Measurements from ENCODE around the gene MEIG1. TPM values are rescaled to one million over a fixed set of nuclear protein-coding genes. Genes with fewer than 3 reads are reported as not detected.

The MEIG1 gene, protein sequence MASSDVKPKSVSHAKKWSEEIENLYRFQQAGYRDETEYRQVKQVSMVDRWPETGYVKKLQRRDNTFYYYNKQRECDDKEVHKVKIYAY
- total RNA-seq (not detected), total RNA-seq (0 to 0.68 (median 0.14) reads per million in 29 experiments)
- not detected for total RNA-seq (2013)

DNA sequence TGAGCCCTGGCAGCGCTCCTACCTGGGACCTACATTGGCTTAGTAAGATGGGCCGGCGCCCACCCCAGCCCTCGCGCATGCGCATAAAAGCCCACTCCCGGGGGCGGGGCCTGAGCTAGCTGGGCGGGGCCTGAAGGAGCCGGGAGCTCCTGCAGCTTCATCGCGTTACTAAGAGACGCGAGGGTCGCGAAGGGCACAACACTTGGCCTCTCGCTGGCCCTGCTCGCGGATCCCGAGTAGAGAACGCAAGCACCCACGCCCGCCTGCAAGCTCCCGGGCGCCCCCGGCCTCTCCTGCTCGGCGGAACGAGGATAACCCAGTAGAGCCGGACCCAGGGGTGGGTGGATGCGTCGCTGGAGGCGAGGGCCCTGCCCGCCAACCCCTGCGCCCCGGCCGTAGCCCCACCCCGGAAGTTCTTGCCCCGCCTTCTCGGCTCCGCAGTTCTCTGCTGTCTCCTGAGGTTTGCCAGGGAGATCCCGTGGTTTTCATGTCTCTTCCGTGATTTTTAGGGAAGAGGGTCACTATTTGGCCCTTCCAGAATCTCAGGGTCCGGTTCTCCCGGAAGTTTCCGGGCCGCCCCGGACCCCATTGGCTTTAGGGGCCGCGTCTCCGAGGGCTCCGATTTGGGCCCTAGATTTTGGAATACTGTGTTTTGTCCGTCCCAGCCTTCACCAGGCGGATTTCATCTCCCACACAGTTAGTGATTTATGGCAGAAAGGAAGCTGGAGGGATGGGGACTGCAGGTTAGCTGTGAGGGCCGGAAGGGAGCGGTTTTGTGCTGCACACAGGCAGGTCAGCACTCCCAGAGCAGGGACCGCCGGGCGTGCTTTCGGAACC is at the start of gene MEIG1:
TSS of gene MEIG1 (plus strand) at position 168 of the 837 bp plus-strand sequence. CDS start 7,081 bp downstream, outside the sequence.
- 0% methylated on average over 58 of the region's 60 CpGs for WGBS (ENCODE audit: insufficient coverage)
- Mint-ChIP-seq H3K27me3 (no peaks in the 10 kb centered on the region), H3K9me3 (no peaks in the 10 kb centered on the region), H3K36me3 (no peaks in the 10 kb centered on the region), H3K27ac (peak within 1 kb of the TSS; percentile 97 to 98), H3K4me3 (peak within 1 kb of the TSS; percentile 95 to 98 (median 96)), H3K4me1 (peaks cover 30 to 36% (median 35%) of the 10 kb centered on the region in 3 donors)
- CTCF ChIA-PET: interaction anchor here in 1 of 2 donors (0.6 to 1.3 kb wide), 5 partner anchors 12 to 416 kb away, joined by 3 to 5 read pairs (median 4); partner anchors contain the start of gene NMT2
- DNase-seq (peak; percentile 60 to 99 (median 81)), ATAC-seq (replicated peaks in 1 of 4) (peak; percentile 89 to 92 (median 90))
- POLR2A ChIA-PET: interaction anchor here in 1 of 2 donors (0.6 to 0.7 kb wide), 2 partner anchors 121 to 194 kb away, joined by 3 read pairs; partner anchors contain the start of genes CDNF, HSPA14 and MSANTD7
- Histone ChIP-seq H3K27ac (ENCODE audit: low read length) (peak within 1 kb of the TSS; percentile 81), H3K4me1 (ENCODE audit: control insufficient read depth in 1 of 2, extremely low read depth in 1 of 2, insufficient read depth in 2 of 2, low read length in 2 of 2) (peaks cover 9 to 22% of the 10 kb centered on the region in 2 experiments), H3K4me3 (ENCODE audit: control insufficient read depth in 1 of 2, extremely low read depth in 1 of 2, low read length in 1 of 2) (peak within 1 kb of the TSS; percentile 78 to 87), H3K27me3 (replicated peaks in 1 of 2; ENCODE audit: control insufficient read depth in 2 of 2, extremely low read depth in 1 of 2, insufficient read depth in 2 of 2, low read length in 1 of 2) (no peaks in the 10 kb centered on the region), H3K9me3 (no peaks in the 10 kb centered on the region), H3K36me3 (ENCODE audit: control insufficient read depth in 2 of 2, extremely low read depth in 1 of 2, insufficient read depth in 1 of 2, low read length in 1 of 2) (no peaks in the 10 kb centered on the region)

DNA sequence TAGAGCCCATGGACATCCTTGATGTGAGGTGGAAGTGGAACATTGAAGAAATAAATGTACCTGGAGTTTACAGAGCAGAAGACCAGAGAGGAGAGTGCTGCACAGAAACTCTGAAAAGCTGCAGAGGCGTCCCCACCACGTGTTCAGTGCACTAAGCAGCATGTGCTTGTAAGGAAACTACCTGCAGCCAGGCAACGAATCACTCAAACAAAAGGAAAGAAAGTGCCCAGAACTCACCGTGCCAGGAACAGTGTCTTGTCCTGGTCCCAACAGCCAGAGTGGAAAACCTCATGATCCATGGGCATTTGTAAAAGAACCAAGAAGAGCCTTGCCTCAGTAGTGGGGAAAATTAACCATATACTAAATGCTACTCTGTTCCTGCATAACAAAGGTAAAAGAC is 48.2 kb upstream of the MEIG1 start:
- H3K27ac ChIP-seq (ENCODE audit: low read length): no peak overlapping the region
- Mint-ChIP-seq H3K27me3 (no peaks in the 10 kb centered on the region), H3K4me1 (peaks cover 19 to 36% (median 19%) of the 10 kb centered on the region in 3 donors), H3K27ac (peak overlapping the region in 1 of 2 donors; percentile 66), H3K36me3 (peaks cover 79% of the 10 kb centered on the region), H3K4me3 (no peak overlapping the region), H3K9me3 (peaks cover 0 to 5% (median 4%) of the 10 kb centered on the region in 3 donors)
- H3K36me3 ChIP-seq (ENCODE audit: control insufficient read depth in 2 of 2, extremely low read depth in 1 of 2, insufficient read depth in 1 of 2, low read length in 1 of 2): peaks cover 8 to 43% of the 10 kb centered on the region in 2 donors
- CTCF ChIA-PET: no interaction called here
- POLR2A ChIA-PET: no interaction called here
- ATAC-seq (replicated peaks in 1 of 4) (no peak), DNase-seq (no peak)
- H3K4me3 ChIP-seq (ENCODE audit: control insufficient read depth in 1 of 2, extremely low read depth in 1 of 2, low read length in 1 of 2): no peak overlapping the region
- peaks cover 0 to under 1% of the 10 kb centered on the region in 2 experiments for H3K4me1 ChIP-seq (ENCODE audit: control insufficient read depth in 1 of 2, extremely low read depth in 1 of 2, insufficient read depth in 2 of 2, low read length in 2 of 2)
- WGBS (ENCODE audit: insufficient coverage): 76% methylated on average over 4 of the region's 4 CpGs
- H3K9me3 ChIP-seq: no peaks in the 10 kb centered on the region
- H3K27me3 ChIP-seq (replicated peaks in 1 of 2; ENCODE audit: control insufficient read depth in 2 of 2, extremely low read depth in 1 of 2, insufficient read depth in 2 of 2, low read length in 1 of 2): no peaks in the 10 kb centered on the region

DNA sequence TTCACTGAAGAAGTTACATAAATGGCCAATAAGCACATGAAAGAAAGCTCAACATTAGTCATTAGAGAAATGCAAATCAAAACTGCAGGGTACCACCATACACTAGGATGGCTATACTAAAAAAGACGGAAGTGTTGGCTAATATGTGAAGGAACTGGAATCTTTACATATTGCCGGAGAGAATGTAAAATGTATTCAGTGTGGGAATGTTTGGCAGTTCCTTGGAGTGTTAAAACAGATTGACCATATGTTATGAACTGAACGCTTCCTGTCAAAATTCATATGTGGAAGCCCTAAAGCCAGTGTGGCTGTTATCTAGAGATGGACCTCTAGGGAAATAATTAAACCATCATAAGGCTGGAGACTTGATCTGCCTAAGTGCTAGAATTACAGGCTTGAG is 47.4 kb upstream of the MEIG1 start:
- WGBS (ENCODE audit: insufficient coverage): 100% methylated on average over 2 of the region's 3 CpGs
- POLR2A ChIA-PET: no interaction called here
- CTCF ChIA-PET: no interaction called here
- no peak overlapping the region for H3K27ac Mint-ChIP-seq
- H3K9me3 Mint-ChIP-seq: peaks cover 0 to 9% (median 8%) of the 10 kb centered on the region in 3 donors
- H3K4me1 Mint-ChIP-seq: peaks cover 20 to 35% (median 20%) of the 10 kb centered on the region in 3 donors
- no peak overlapping the region for H3K27ac ChIP-seq (ENCODE audit: low read length)
- H3K36me3 ChIP-seq (ENCODE audit: control insufficient read depth in 2 of 2, extremely low read depth in 1 of 2, insufficient read depth in 1 of 2, low read length in 1 of 2): peaks cover 7 to 46% of the 10 kb centered on the region in 2 donors
- H3K4me3 Mint-ChIP-seq: no peak overlapping the region
- peaks cover 85% of the 10 kb centered on the region for H3K36me3 Mint-ChIP-seq
- no peaks in the 10 kb centered on the region for H3K4me1 ChIP-seq (ENCODE audit: control insufficient read depth in 1 of 2, extremely low read depth in 1 of 2, insufficient read depth in 2 of 2, low read length in 2 of 2)
- no peaks in the 10 kb centered on the region for H3K27me3 Mint-ChIP-seq
- ATAC-seq (replicated peaks in 1 of 4) (no peak), DNase-seq (no peak)
- no peaks in the 10 kb centered on the region for H3K27me3 ChIP-seq (replicated peaks in 1 of 2; ENCODE audit: control insufficient read depth in 2 of 2, extremely low read depth in 1 of 2, insufficient read depth in 2 of 2, low read length in 1 of 2)
- H3K9me3 ChIP-seq: peaks cover 3% of the 10 kb centered on the region
- H3K4me3 ChIP-seq (ENCODE audit: control insufficient read depth in 1 of 2, extremely low read depth in 1 of 2, low read length in 1 of 2): no peak overlapping the region

DNA sequence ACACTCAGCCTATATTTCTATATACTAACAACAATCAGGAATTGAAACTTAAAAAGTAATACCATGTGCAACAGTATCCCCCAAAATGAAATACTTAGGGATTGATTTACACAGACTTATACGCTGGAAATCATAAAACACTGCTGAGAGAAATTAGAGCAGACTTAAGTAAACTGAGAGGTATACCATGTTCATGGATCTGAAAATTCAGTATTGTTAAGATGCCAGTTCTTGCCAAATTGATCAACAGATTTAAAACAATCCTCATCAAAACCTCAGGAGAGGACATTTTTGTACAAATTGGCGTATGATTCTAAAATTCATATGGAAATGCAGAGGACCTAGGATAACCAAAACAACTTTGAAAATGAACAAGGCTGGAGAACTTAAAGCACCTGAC is 42.6 kb upstream of the MEIG1 start:
- DNase-seq (no peak), ATAC-seq (replicated peaks in 1 of 4) (no peak)
- H3K4me3 ChIP-seq (ENCODE audit: control insufficient read depth in 1 of 2, extremely low read depth in 1 of 2, low read length in 1 of 2): no peak overlapping the region
- CTCF ChIA-PET: no interaction called here
- peaks cover 16 to 18% (median 17%) of the 10 kb centered on the region in 3 donors for H3K4me1 Mint-ChIP-seq
- H3K9me3 ChIP-seq: peaks cover 8% of the 10 kb centered on the region
- H3K36me3 Mint-ChIP-seq: peaks cover 91% of the 10 kb centered on the region
- H3K36me3 ChIP-seq (ENCODE audit: control insufficient read depth in 2 of 2, extremely low read depth in 1 of 2, insufficient read depth in 1 of 2, low read length in 1 of 2): peaks cover 0 to 53% of the 10 kb centered on the region in 2 donors
- H3K4me1 ChIP-seq (ENCODE audit: control insufficient read depth in 1 of 2, extremely low read depth in 1 of 2, insufficient read depth in 2 of 2, low read length in 2 of 2): no peaks in the 10 kb centered on the region
- no peaks in the 10 kb centered on the region for H3K27me3 Mint-ChIP-seq
- peaks cover 0 to 13% (median 8%) of the 10 kb centered on the region in 3 donors for H3K9me3 Mint-ChIP-seq
- H3K27ac Mint-ChIP-seq: no peak overlapping the region
- POLR2A ChIA-PET: no interaction called here
- H3K27me3 ChIP-seq (replicated peaks in 1 of 2; ENCODE audit: control insufficient read depth in 2 of 2, extremely low read depth in 1 of 2, insufficient read depth in 2 of 2, low read length in 1 of 2): no peaks in the 10 kb centered on the region
- no peak overlapping the region for H3K27ac ChIP-seq (ENCODE audit: low read length)
- no CpG with 5 or more reads among the region's 2 CpGs for WGBS (ENCODE audit: insufficient coverage)
- H3K4me3 Mint-ChIP-seq: no peak overlapping the region

DNA sequence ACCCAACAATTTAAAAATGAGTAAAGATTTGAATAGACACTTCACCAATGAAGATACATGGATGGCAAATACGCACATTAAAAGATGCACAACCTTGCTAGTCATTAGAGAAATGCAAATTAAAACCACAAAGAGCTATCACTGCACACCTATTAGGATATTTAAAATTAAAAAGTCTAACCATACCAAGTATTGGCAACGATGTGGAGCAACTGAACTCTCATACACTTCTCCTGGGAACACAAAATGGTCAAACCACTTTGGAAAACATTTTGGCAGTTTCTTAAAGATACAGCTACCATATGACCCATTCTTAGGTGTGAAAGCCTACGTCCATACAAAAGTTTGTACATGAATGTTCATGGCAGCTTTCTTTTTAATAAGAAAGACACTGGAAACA is 41.4 kb upstream of the MEIG1 start:
- WGBS (ENCODE audit: insufficient coverage): no CpG with 5 or more reads among the region's 3 CpGs
- Mint-ChIP-seq H3K36me3 (peaks cover 98% of the 10 kb centered on the region), H3K27me3 (no peaks in the 10 kb centered on the region), H3K9me3 (peaks cover 0 to 13% (median 8%) of the 10 kb centered on the region in 3 donors), H3K27ac (no peak overlapping the region), H3K4me1 (peaks cover 15 to 17% (median 16%) of the 10 kb centered on the region in 3 donors), H3K4me3 (no peak overlapping the region)
- Histone ChIP-seq H3K27ac (ENCODE audit: low read length) (no peak overlapping the region), H3K27me3 (replicated peaks in 1 of 2; ENCODE audit: control insufficient read depth in 2 of 2, extremely low read depth in 1 of 2, insufficient read depth in 2 of 2, low read length in 1 of 2) (no peaks in the 10 kb centered on the region), H3K9me3 (peaks cover 8% of the 10 kb centered on the region), H3K4me1 (ENCODE audit: control insufficient read depth in 1 of 2, extremely low read depth in 1 of 2, insufficient read depth in 2 of 2, low read length in 2 of 2) (no peaks in the 10 kb centered on the region), H3K4me3 (ENCODE audit: control insufficient read depth in 1 of 2, extremely low read depth in 1 of 2, low read length in 1 of 2) (no peak overlapping the region), H3K36me3 (ENCODE audit: control insufficient read depth in 2 of 2, extremely low read depth in 1 of 2, insufficient read depth in 1 of 2, low read length in 1 of 2) (peaks cover 0 to 64% of the 10 kb centered on the region in 2 donors)
- no peak for DNase-seq
- no peak for ATAC-seq (replicated peaks in 1 of 4)
- ChIA-PET POLR2A (no interaction called here), CTCF (interaction anchor here in 1 of 2 donors (0.6 kb wide), 2 partner anchors 25 to 380 kb away, joined by 4 to 6 read pairs; no protein-coding TSS in a partner anchor)

DNA sequence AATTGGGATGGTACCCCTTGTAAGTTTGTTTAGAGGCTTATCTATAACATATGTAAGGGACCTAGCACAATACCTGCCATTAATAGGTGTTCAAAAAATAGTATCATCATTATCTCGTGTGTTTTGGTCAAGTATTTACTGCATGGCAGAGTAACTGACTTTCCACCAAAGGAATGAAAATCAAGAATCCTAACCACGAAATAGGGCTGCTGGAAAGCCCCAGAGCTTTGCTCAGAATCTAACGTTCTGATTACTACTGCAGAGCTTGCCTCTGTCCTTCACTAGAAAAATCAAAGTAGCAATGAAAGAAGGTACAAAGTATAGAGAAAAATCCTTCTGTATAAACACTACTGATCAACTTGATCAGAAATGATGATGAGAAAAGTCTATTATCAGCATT is 40.2 kb upstream of the MEIG1 start:
- peaks cover 97% of the 10 kb centered on the region for H3K36me3 Mint-ChIP-seq
- 83% methylated on average over 1 of the region's 3 CpGs for WGBS (ENCODE audit: insufficient coverage)
- no peak overlapping the region for H3K4me3 Mint-ChIP-seq
- no peak overlapping the region for H3K4me3 ChIP-seq (ENCODE audit: control insufficient read depth in 1 of 2, extremely low read depth in 1 of 2, low read length in 1 of 2)
- ATAC-seq (replicated peaks in 1 of 4) (no peak), DNase-seq (no peak)
- no peaks in the 10 kb centered on the region for H3K27me3 Mint-ChIP-seq
- H3K4me1 Mint-ChIP-seq: peaks cover 15 to 17% (median 16%) of the 10 kb centered on the region in 3 donors
- H3K36me3 ChIP-seq (ENCODE audit: control insufficient read depth in 2 of 2, extremely low read depth in 1 of 2, insufficient read depth in 1 of 2, low read length in 1 of 2): peaks cover 0 to 73% of the 10 kb centered on the region in 2 donors
- no peak overlapping the region for H3K27ac ChIP-seq (ENCODE audit: low read length)
- CTCF ChIA-PET: no interaction called here
- no peaks in the 10 kb centered on the region for H3K4me1 ChIP-seq (ENCODE audit: control insufficient read depth in 1 of 2, extremely low read depth in 1 of 2, insufficient read depth in 2 of 2, low read length in 2 of 2)
- POLR2A ChIA-PET: no interaction called here
- H3K9me3 ChIP-seq: peaks cover 8% of the 10 kb centered on the region
- H3K27me3 ChIP-seq (replicated peaks in 1 of 2; ENCODE audit: control insufficient read depth in 2 of 2, extremely low read depth in 1 of 2, insufficient read depth in 2 of 2, low read length in 1 of 2): no peaks in the 10 kb centered on the region
- H3K9me3 Mint-ChIP-seq: peaks cover 0 to 13% (median 8%) of the 10 kb centered on the region in 3 donors
- no peak overlapping the region for H3K27ac Mint-ChIP-seq

Data from T-cell (primary cell).